PC-3 (cell line): Measurements from ENCODE around the gene PODN. TPM values are rescaled to one million over a fixed set of nuclear protein-coding genes. Genes with fewer than 3 reads are reported as not detected.

Experiments used
- ATAC-seq: fragments of 200-7000 bp; cut with Tn5 transposase; 2 replicates; pipeline ENCODE4 v1.9.1; 2020; ENCODE audit warnings: mild to moderate bottlenecking, moderate library complexity
- BruUV-seq: library from RNA; stranded (reverse); fragments of 400-500 nt; replicated peaks from 2 replicates; lab custom pipeline; 2021; lab: Mats Ljungman, UMichigan
- CTCF ChIA-PET: fragments of 300-600 bp; sonication (Branson Sonifier 250); formaldehyde crosslinking; loops from one replicate; lab custom pipeline; 2022; ENCODE audit warnings: antibody characterized with exemption; lab: Charles Lee
- POLR2A ChIA-PET: fragments of 300-600 bp; sonication (Branson Sonifier 250); formaldehyde crosslinking; loops from one replicate; lab custom pipeline; 2022; ENCODE audit warnings: antibody characterized with exemption; ENCODE audit not compliant: unreplicated experiment; lab: Charles Lee
- DNase-seq: peaks from one replicate; pipeline ENCODE4 v3.0.0-alpha.2; 2015
- H2AFZ ChIP-seq: fragments of 300-600 bp; sonication (generic); 2 replicates; pipeline ENCODE4 v1.6.0; 2016; ENCODE audit warnings: antibody characterized with exemption, low read length
- H3F3A ChIP-seq: fragments of 300-600 bp; sonication (generic); one replicate; pipeline ENCODE4 v1.6.0; 2017; ENCODE audit warnings: antibody characterized with exemption, low read length, control low read depth, mild to moderate bottlenecking; ENCODE audit not compliant: unreplicated experiment
- H3K27ac ChIP-seq: fragments of 300-600 bp; sonication (generic); 2 replicates; pipeline ENCODE4 v1.5.1; 2016; ENCODE audit warnings: mild to moderate bottlenecking, low read length
- H3K27me3 ChIP-seq: fragments of 300-600 bp; sonication (generic); 2 replicates; pipeline ENCODE4 v1.6.1; 2016; ENCODE audit warnings: low read length, mixed read lengths
- H3K36me3 ChIP-seq: fragments of 300-600 bp; sonication (generic); 2 replicates; pipeline ENCODE4 v1.6.1; 2016; ENCODE audit warnings: low read depth, mixed run types, low read length, mixed read lengths
- H3K4me1 ChIP-seq: fragments of 300-600 bp; sonication (generic); 2 replicates; pipeline ENCODE4 v1.5.1; 2016; ENCODE audit warnings: low read length; ENCODE audit not compliant: insufficient read depth
- H3K4me2 ChIP-seq: fragments of 300-600 bp; sonication (generic); 2 replicates; pipeline ENCODE4 v1.6.0; 2016; ENCODE audit warnings: low read length
- H3K4me3 ChIP-seq: fragments of 300-600 bp; sonication (generic); 2 replicates; pipeline ENCODE4 v1.5.1; 2016; ENCODE audit warnings: mild to moderate bottlenecking, low read length, mixed read lengths
- H3K79me2 ChIP-seq: fragments of 300-600 bp; sonication (generic); 2 replicates; pipeline ENCODE4 v1.6.1; 2017; ENCODE audit warnings: low read length, mixed read lengths
- H3K9ac ChIP-seq: fragments of 300-600 bp; sonication (generic); 2 replicates; pipeline ENCODE4 v1.6.0; 2016; ENCODE audit warnings: mild to moderate bottlenecking, low read length
- H3K9me2 ChIP-seq: fragments of 300-600 bp; sonication (generic); replicated peaks from 2 replicates; pipeline ENCODE4 v1.6.1; 2016; ENCODE audit warnings: mixed run types, low read length, mixed read lengths
- H3K9me3 ChIP-seq: fragments of 300-600 bp; sonication (generic); 2 replicates; pipeline ENCODE4 v1.6.1; 2016; ENCODE audit warnings: low read length, mixed read lengths
- H4K20me1 ChIP-seq: fragments of 300-600 bp; sonication (generic); 2 replicates; pipeline ENCODE4 v1.6.1; 2016; ENCODE audit warnings: low read length, mixed read lengths
- EZH2 ChIP-seq: fragments of 300-600 bp; sonication (generic); IDR thresholded peaks from one replicate; pipeline ENCODE4 v1.6.1; 2017; ENCODE audit warnings: antibody characterized with exemption, mild to moderate bottlenecking, low read length; ENCODE audit not compliant: unreplicated experiment
- EZH2phosphoT487 ChIP-seq: fragments of 300-600 bp; sonication (generic); IDR thresholded peaks from 2 replicates; pipeline ENCODE4 v1.6.1; 2018; ENCODE audit warnings: mild to moderate bottlenecking, antibody characterized with exemption, low read length, borderline replicate concordance
- intact Hi-C: fragments of 100-400 bp; cut with micrococcal nuclease; formaldehyde crosslinking; loops from 2 replicates; pipeline ENCODE4 v1.9.0; 2023
- total RNA-seq: library from RNA; depleted of rRNA; stranded (reverse); fragments of >200 nt; gene quantifications from 2 replicates; pipeline ENCODE4 v1.2.3, GENCODE V29; 2014
- TF ChIP-seq, protein P1 (sequence below): fragments of 300-600 bp; sonication (generic); conservative IDR thresholded peaks from 2 replicates; pipeline ENCODE4 v1.5.1; 2017; ENCODE audit warnings: antibody characterized with exemption, low read depth, mild to moderate bottlenecking, low read length

PODN gene
- total RNA-seq, 1 experiment from 2014 or later = not detected

DNA sequence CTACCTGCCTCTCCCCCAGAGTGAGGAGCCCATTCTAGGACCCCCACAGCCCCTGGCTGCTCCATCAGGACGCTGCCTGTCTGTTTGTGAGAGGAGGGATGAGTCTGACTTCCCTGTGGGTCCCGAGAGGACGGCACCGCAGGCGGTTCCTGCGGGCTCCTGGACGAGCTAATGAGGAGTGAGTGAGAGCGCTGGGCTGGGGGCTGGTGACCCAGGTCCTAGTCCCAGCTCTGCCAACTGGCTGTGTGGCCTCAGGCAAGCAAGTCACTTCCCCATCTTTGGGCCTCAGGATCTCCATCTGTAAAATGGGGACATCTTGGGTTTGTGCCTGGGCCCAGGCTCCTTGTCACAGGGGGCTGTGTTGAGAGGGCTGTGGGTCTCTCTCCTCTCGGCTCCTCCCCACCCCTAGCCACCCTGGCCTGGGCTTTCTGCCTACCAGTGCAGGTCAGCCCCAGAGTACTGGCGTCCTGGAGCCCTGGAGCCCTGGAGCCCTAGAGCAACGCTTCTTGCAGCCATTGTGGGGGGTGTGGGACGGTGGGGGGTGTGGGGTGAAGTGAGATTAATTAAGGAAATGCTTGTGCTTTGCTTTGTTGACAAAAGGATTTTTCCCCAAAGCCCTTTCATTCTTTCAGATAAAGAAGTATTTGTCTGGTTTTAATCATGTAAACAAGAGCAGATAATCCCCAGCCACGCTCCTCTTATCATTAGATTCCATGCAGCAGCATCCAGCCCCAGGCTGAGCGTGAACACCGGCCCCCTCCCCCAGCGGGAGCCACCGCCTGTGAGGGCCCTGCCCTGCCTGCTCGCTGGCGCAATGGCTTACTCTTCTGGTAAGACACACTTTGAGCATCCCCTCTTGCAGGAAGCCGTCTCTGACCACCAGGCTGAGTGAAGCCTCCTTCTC is 53.6 kb downstream of the PODN start:
- H4K20me1 ChIP-seq = no peaks in the 10 kb centered on the region
- no peaks in the 10 kb centered on the region for H3F3A ChIP-seq
- TF ChIP-seq EZH2 (no peak), EZH2phosphoT487 (no peak)
- TF ChIP-seq, protein P1, sequence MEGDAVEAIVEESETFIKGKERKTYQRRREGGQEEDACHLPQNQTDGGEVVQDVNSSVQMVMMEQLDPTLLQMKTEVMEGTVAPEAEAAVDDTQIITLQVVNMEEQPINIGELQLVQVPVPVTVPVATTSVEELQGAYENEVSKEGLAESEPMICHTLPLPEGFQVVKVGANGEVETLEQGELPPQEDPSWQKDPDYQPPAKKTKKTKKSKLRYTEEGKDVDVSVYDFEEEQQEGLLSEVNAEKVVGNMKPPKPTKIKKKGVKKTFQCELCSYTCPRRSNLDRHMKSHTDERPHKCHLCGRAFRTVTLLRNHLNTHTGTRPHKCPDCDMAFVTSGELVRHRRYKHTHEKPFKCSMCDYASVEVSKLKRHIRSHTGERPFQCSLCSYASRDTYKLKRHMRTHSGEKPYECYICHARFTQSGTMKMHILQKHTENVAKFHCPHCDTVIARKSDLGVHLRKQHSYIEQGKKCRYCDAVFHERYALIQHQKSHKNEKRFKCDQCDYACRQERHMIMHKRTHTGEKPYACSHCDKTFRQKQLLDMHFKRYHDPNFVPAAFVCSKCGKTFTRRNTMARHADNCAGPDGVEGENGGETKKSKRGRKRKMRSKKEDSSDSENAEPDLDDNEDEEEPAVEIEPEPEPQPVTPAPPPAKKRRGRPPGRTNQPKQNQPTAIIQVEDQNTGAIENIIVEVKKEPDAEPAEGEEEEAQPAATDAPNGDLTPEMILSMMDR = no peak
- POLR2A ChIA-PET = no interaction called here
- no peaks in the 10 kb centered on the region for H3K9me2 ChIP-seq
- ATAC-seq (no peak), DNase-seq (no peak)
- no peaks in the 10 kb centered on the region for H3K27me3 ChIP-seq
- no TSS peak for BruUV-seq
- peaks cover 11% of the 10 kb centered on the region for H3K4me1 ChIP-seq
- no peak overlapping the region for H3K4me3 ChIP-seq
- H3K4me2 ChIP-seq = no peak overlapping the region
- H3K36me3 ChIP-seq = no peaks in the 10 kb centered on the region
- no peak overlapping the region for H3K9ac ChIP-seq
- no peak overlapping the region for H2AFZ ChIP-seq
- CTCF ChIA-PET = no interaction called here
- intact Hi-C loops = no loop called here
- H3K9me3 ChIP-seq = no peaks in the 10 kb centered on the region
- no peaks in the 10 kb centered on the region for H3K79me2 ChIP-seq
- H3K27ac ChIP-seq = no peak overlapping the region

DNA sequence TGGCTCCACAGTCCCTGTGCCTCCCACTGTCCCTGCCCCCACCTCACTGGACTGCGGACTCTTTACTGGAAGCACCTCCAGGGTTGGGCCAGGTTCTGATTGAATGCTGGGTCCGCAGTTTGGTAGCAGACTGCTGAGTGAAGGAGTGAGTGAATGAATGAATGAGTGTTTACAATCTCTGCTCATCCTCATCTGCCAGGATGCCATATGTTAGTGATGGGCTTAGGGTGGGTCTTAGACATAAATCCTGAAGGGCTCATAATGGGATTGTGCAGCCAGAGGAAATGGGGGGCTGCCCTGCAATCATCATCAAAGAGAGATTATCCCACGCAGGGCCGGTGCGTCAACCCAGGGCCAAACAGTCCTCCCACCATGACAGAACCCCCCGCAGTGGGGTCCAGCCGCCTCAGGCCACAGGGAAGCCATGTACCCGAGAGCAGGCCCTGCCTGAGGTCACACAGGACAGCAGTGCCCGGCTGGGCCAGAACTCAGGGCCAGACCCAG is 54.3 kb downstream of the PODN start:
- intact Hi-C loops = no loop called here
- H3K9me2 ChIP-seq = no peaks in the 10 kb centered on the region
- no peak overlapping the region for H2AFZ ChIP-seq
- no peaks in the 10 kb centered on the region for H3K27me3 ChIP-seq
- no peak overlapping the region for H3K27ac ChIP-seq
- no peak overlapping the region for H3K4me2 ChIP-seq
- no peaks in the 10 kb centered on the region for H4K20me1 ChIP-seq
- peaks cover 5% of the 10 kb centered on the region for H3K4me1 ChIP-seq
- no peak overlapping the region for H3K4me3 ChIP-seq
- ATAC-seq (no peak), DNase-seq (no peak)
- TF ChIP-seq, protein P1 = no peak
- TF ChIP-seq EZH2phosphoT487 (no peak), EZH2 (no peak)
- BruUV-seq = no TSS peak
- no peaks in the 10 kb centered on the region for H3F3A ChIP-seq
- H3K36me3 ChIP-seq = no peaks in the 10 kb centered on the region
- ChIA-PET POLR2A (no interaction called here), CTCF (no interaction called here)
- H3K9me3 ChIP-seq = no peaks in the 10 kb centered on the region
- H3K79me2 ChIP-seq = no peaks in the 10 kb centered on the region
- no peak overlapping the region for H3K9ac ChIP-seq
